Epithelial cell of proximal tubule (primary cell): Measurements from ENCODE around the gene DHRS9. TPM values are rescaled to one million over a fixed set of nuclear protein-coding genes. Genes with fewer than 3 reads are reported as not detected.
A peak's percentile ranks its signal among the peaks of the same experiment; 100 is the strongest.

Experiments used
- DNase-seq: peaks from one replicate; pipeline ENCODE4 v3.0.0-alpha.2; 2011; ENCODE audit warnings: low read depth
- H3K4me3 ChIP-seq: 2 replicates; pipeline ENCODE4 v1.5.1; 2011; ENCODE audit warnings: low read depth, mild to moderate bottlenecking, low read length
- CTCF ChIP-seq: conservative IDR thresholded peaks from 2 replicates; pipeline ENCODE4 v1.5.1; 2012; ENCODE audit warnings: low read depth, mild to moderate bottlenecking, low read length
- total RNA-seq: library from RNA; depleted of rRNA; stranded (reverse); fragments of >200 nt; gene quantifications from 2 replicates; pipeline ENCODE4 v1.2.3, GENCODE V29; 2015

The DHRS9 gene
- total RNA-seq, 1 donor from 2014 or later, result 0.35 TPM

GRCh38 chr2:169087757-169088379, 18.5 kb downstream of the DHRS9 start:
- peak; percentile 3 for TF ChIP-seq CTCF
- DNase-seq, result no peak
- no peak overlapping the region for H3K4me3 ChIP-seq

GRCh38 chr2:169089182-169089581, 19.8 kb downstream of the DHRS9 start:
- H3K4me3 ChIP-seq, result no peak overlapping the region
- no peak for TF ChIP-seq CTCF
- no peak for DNase-seq

GRCh38 chr2:169090133-169090820, 20.9 kb downstream of the DHRS9 start:
- H3K4me3 ChIP-seq, result no peak overlapping the region
- TF ChIP-seq CTCF, result no peak
- DNase-seq, result no peak

- no peak overlapping the region for H3K4me3 ChIP-seq
- TF ChIP-seq CTCF, result no peak
- no peak for DNase-seq
Observed at GRCh38 chr2:169091256-169091655, 21.9 kb downstream of the DHRS9 start.

- TF ChIP-seq CTCF, result no peak
- no peak overlapping the region for H3K4me3 ChIP-seq
- DNase-seq, result peak; percentile 89
Observed at GRCh38 chr2:169091761-169092519, 22.6 kb downstream of the DHRS9 start.

GRCh38 chr2:169093535-169093934, 24.2 kb downstream of the DHRS9 start:
- TF ChIP-seq CTCF, result no peak
- no peak for DNase-seq
- H3K4me3 ChIP-seq, result no peak overlapping the region
